ENCODE measurements around the gene CPN2. TPM values are rescaled to one million over a fixed set of nuclear protein-coding genes. Genes with fewer than 3 reads are reported as not detected.
A peak's percentile ranks its signal among the peaks of the same experiment; 100 is the strongest.

The CPN2 gene
- total RNA-seq, 1 experiment from 2014 or later, result not detected

DNA sequence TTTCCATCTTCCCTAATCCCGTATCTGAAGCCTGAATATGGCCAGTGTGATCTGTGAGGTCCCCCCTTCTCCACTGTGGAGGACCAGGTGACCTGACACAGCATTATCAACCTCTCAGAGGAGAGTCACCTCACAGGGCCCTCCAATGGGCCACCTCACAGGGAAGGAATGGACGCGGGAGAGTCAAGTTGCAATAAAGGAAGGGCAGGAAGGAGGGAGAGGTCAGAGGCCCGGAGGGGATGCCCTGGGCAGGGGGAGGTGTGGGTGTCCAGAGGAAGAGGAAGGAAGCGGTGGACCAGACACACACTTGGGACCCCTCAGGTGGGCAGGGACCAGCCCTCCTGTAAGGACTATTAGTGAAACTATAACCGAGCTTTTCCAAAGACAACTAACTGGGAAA, 33.0 kb upstream of the CPN2 start:
- Histone ChIP-seq H3T11ph (ENCODE audit: low read length) (no peak overlapping the region), H4K5ac (ENCODE audit: insufficient read length, low read depth, low read length) (no peak overlapping the region), H2BK5ac (ENCODE audit: insufficient read length, low read length) (no peak overlapping the region), H3K79me1 (ENCODE audit: insufficient read depth, low read depth, low read length, poor library complexity, severe bottlenecking) (no peaks in the 10 kb centered on the region), H4K8ac (replicated peaks; ENCODE audit: insufficient read length, low read depth, low read length) (no peak overlapping the region), H4K91ac (ENCODE audit: insufficient read length, low read depth, low read length) (no peak overlapping the region), H2BK20ac (ENCODE audit: low read depth, low read length, poor library complexity, severe bottlenecking) (no peak overlapping the region), H3K27ac (ENCODE audit: insufficient read length, low read depth, low read length) (no peak overlapping the region), H3K4ac (ENCODE audit: low read depth, low read length) (no peak overlapping the region), H2BK120ac (ENCODE audit: low read depth, low read length, poor library complexity, severe bottlenecking) (no peak overlapping the region), H2AFZ (ENCODE audit: low read length) (no peak overlapping the region), H2BK15ac (ENCODE audit: low read depth, low read length) (no peak overlapping the region), H4K20me1 (ENCODE audit: control insufficient read depth, insufficient read depth, insufficient read length) (no peaks in the 10 kb centered on the region), H3K9me3 (ENCODE audit: control insufficient read depth, low read depth, low read length) (no peaks in the 10 kb centered on the region), H3K4me2 (ENCODE audit: insufficient read depth, insufficient read length, low read length) (no peak overlapping the region), H3K18ac (ENCODE audit: insufficient read length, low read depth, low read length) (no peak overlapping the region), H2AK5ac (ENCODE audit: insufficient read length, low read length) (no peak overlapping the region), H3K9ac (ENCODE audit: extremely low read depth, insufficient read length, low read length) (no peak overlapping the region), H3K27me3 (ENCODE audit: insufficient read depth, low read length) (no peaks in the 10 kb centered on the region), H3K23me2 (ENCODE audit: insufficient read length, low read depth, low read length, poor library complexity, severe bottlenecking) (no peaks in the 10 kb centered on the region), H3K79me2 (ENCODE audit: insufficient read depth, low read length) (no peaks in the 10 kb centered on the region), H3K4me1 (ENCODE audit: insufficient read depth, low read length) (no peaks in the 10 kb centered on the region; the same call in 1 of the 2 replicates), H3K23ac (ENCODE audit: insufficient read length, low read depth, low read length) (no peak overlapping the region), H2BK12ac (ENCODE audit: insufficient read length, low read depth, low read length) (no peak overlapping the region), H3K14ac (ENCODE audit: insufficient read depth, low read length) (no peak overlapping the region), H3K56ac (ENCODE audit: insufficient read length, low read depth, low read length) (no peak overlapping the region)
- Mint-ChIP-seq H3K27ac (no peak overlapping the region), H3K36me3 (ENCODE audit: insufficient read depth in 1 of 3, low read depth in 3 of 3) (no peaks in the 10 kb centered on the region), H3K9me3 (no peaks in the 10 kb centered on the region), H3K4me3 (no peak overlapping the region), H3K4me1 (peaks cover 39 to 56% of the 10 kb centered on the region in 2 experiments), H3K27me3 (ENCODE audit: low read depth) (peaks cover 6% of the 10 kb centered on the region)
- DNase-seq, result peak; percentile 22
- TF ChIP-seq, protein P1, sequence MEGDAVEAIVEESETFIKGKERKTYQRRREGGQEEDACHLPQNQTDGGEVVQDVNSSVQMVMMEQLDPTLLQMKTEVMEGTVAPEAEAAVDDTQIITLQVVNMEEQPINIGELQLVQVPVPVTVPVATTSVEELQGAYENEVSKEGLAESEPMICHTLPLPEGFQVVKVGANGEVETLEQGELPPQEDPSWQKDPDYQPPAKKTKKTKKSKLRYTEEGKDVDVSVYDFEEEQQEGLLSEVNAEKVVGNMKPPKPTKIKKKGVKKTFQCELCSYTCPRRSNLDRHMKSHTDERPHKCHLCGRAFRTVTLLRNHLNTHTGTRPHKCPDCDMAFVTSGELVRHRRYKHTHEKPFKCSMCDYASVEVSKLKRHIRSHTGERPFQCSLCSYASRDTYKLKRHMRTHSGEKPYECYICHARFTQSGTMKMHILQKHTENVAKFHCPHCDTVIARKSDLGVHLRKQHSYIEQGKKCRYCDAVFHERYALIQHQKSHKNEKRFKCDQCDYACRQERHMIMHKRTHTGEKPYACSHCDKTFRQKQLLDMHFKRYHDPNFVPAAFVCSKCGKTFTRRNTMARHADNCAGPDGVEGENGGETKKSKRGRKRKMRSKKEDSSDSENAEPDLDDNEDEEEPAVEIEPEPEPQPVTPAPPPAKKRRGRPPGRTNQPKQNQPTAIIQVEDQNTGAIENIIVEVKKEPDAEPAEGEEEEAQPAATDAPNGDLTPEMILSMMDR (conservative IDR thresholded peaks at IDR 0.05), result no peak
- no CpG with 5 or more reads among the region's 6 CpGs for WGBS (ENCODE audit: extremely low coverage, insufficient read length, low lambda C conversion rate)

All from H9 (cell line).